ENCODE data around the gene PEAK1. TPM values are rescaled to one million over a fixed set of nuclear protein-coding genes. Genes with fewer than 3 reads are reported as not detected.

Gene PEAK1
- total RNA-seq, 2 experiments from 2014 or later, result 29.1 to 33.0 TPM

GRCh38 chr15:77225088-77225487 lies 194.8 kb downstream of the PEAK1 start:
- no peak overlapping the region for H3K4me3 Mint-ChIP-seq
- DNase-seq, result no peak
- no peak overlapping the region for H3K27ac Mint-ChIP-seq
- H3K4me1 Mint-ChIP-seq, result peaks cover 8% of the 10 kb centered on the region
- ATAC-seq, result no peak
- no peaks in the 10 kb centered on the region for H3K9me3 Mint-ChIP-seq (ENCODE audit: low read depth)
- H3K36me3 Mint-ChIP-seq, result no peaks in the 10 kb centered on the region
- H3K27me3 Mint-ChIP-seq, result no peaks in the 10 kb centered on the region
- CTCF ChIA-PET, result interaction anchor here (2.2 kb wide), 1 partner anchor 318 kb away, joined by 6 read pairs; no protein-coding TSS in a partner anchor

DNA sequence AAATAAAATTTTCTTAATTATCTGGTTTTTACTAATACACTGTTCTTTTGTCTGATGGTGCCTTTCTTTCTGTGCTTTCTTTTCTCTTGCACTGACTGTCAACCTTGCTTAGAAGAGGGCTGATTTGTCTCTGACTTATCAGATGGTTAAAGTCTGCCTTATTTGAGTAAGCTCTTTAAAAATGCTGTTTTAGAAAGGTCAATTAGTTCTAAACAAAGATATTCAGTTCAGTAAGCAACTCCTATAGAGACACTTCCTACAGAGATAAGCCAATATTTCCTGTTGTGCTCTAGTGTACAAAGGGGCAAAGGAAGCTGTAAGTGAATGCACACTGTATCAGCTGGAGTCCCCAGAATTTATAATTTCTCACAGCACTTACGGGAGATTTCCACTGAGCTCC lies 195.6 kb downstream of the PEAK1 start:
- H3K27ac Mint-ChIP-seq, result no peak overlapping the region
- CTCF ChIA-PET, result interaction anchor here (2.2 kb wide), 1 partner anchor 319 kb away, joined by 6 read pairs; no protein-coding TSS in a partner anchor
- ATAC-seq, result no peak

GRCh38 chr15:77221708-77222107 lies 198.2 kb downstream of the PEAK1 start:
- no peak for DNase-seq
- peaks cover 8% of the 10 kb centered on the region for H3K4me1 Mint-ChIP-seq
- no peaks in the 10 kb centered on the region for H3K27me3 Mint-ChIP-seq
- H3K9me3 Mint-ChIP-seq (ENCODE audit: low read depth), result no peaks in the 10 kb centered on the region
- no peak overlapping the region for H3K27ac Mint-ChIP-seq
- CTCF ChIA-PET, result no interaction called here
- ATAC-seq, result no peak
- H3K4me3 Mint-ChIP-seq, result no peak overlapping the region
- no peaks in the 10 kb centered on the region for H3K36me3 Mint-ChIP-seq

More for the DNA sequence above, 195.6 kb downstream of the PEAK1 start:
- Mint-ChIP-seq H3K9me3 (ENCODE audit: low read depth) (no peaks in the 10 kb centered on the region), H3K4me3 (no peak overlapping the region), H3K36me3 (no peaks in the 10 kb centered on the region), H3K4me1 (peaks cover 8% of the 10 kb centered on the region), H3K27me3 (no peaks in the 10 kb centered on the region)
- no peak for DNase-seq

DNA sequence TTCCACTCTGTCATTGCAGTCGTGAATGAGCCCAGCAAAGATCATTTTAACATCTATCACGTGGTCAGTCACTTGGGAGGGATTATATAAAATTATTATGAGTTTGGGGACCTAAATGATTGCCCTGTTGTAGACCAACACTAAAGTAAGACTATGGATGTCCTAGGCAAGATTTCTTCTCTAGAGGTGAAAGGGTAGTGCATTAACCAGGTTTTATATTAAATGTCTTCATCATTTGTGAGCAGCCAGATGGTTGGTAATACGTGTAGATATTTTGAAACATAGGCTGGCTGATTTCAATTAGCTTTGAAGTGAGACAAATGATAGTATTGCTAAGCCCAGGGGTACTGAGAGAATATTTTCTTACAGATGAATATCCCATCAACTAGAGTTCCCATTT lies 198.7 kb downstream of the PEAK1 start:
- H3K27me3 Mint-ChIP-seq, result no peaks in the 10 kb centered on the region
- no peaks in the 10 kb centered on the region for H3K36me3 Mint-ChIP-seq
- CTCF ChIA-PET, result no interaction called here
- DNase-seq (no peak), ATAC-seq (no peak)
- no peaks in the 10 kb centered on the region for H3K9me3 Mint-ChIP-seq (ENCODE audit: low read depth)
- peaks cover 8% of the 10 kb centered on the region for H3K4me1 Mint-ChIP-seq
- no peak overlapping the region for H3K27ac Mint-ChIP-seq
- no peak overlapping the region for H3K4me3 Mint-ChIP-seq

DNA sequence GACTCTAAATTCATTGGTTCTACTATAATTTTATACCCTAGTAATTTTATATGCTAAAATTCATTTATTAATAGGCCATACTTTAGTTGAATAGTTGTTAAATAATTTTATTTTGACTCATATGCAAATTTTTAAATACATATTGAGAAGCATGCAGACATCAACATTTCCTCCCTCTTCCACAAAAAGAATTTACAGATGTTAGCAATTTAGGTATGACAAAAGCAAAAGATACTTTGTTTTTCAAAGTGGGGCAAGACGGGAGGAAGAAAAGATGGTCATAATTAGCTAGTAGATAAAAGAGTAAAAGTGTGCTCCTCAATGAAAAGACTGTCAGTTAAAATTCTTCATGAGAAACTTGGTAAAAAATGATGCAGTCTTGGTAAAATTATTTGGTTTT lies 200.1 kb downstream of the PEAK1 start:
- Mint-ChIP-seq H3K36me3 (peaks cover 4% of the 10 kb centered on the region), H3K27ac (no peak overlapping the region), H3K4me1 (peaks cover 7% of the 10 kb centered on the region), H3K9me3 (ENCODE audit: low read depth) (no peaks in the 10 kb centered on the region), H3K4me3 (no peak overlapping the region), H3K27me3 (no peaks in the 10 kb centered on the region)
- ATAC-seq (no peak), DNase-seq (no peak)
- CTCF ChIA-PET, result no interaction called here

DNA sequence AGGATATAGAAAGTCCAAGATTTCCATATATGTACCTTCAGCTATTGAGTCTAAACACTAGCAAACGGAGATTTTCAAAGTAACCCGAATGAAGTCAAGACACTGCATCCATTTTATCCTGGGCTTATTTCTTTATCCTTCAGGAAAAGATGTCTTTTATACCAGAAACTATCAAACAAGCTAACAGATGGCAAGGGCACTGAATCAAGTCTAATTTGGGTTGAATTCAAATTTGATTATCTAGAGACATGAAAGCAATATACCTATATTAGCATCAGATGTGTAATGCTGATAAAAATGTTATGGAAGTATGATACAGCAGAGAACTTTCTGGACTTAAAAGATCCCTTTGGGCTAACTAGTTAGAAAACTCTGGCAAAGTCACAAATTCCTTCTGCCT lies 210.7 kb downstream of the PEAK1 start:
- no peaks in the 10 kb centered on the region for H3K9me3 Mint-ChIP-seq (ENCODE audit: low read depth)
- no peaks in the 10 kb centered on the region for H3K27me3 Mint-ChIP-seq
- peaks cover 11% of the 10 kb centered on the region for H3K36me3 Mint-ChIP-seq
- DNase-seq, result no peak
- H3K4me3 Mint-ChIP-seq, result no peak overlapping the region
- CTCF ChIA-PET, result no interaction called here
- H3K4me1 Mint-ChIP-seq, result no peaks in the 10 kb centered on the region
- H3K27ac Mint-ChIP-seq, result no peak overlapping the region
- no peak for ATAC-seq

DNA sequence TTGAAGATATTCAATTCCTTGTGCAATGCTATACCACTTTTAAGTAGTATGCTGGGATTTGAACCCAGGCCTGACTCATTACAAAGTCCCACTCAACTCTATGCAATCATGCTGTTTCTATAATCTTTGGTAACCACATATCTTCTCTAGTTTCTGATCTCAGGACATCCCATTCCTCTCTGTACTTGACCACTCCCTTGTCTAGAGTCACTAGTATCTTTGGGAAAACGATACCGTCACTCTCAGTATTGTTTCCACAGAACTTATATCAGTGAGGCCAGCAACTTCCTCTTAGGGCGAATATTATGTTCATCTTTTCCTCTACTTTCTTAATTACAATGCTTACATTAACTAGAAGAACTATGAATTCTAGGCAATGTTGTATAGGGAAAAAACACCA lies 211.7 kb downstream of the PEAK1 start:
- CTCF ChIA-PET, result no interaction called here
- no peak overlapping the region for H3K27ac Mint-ChIP-seq

DNA sequence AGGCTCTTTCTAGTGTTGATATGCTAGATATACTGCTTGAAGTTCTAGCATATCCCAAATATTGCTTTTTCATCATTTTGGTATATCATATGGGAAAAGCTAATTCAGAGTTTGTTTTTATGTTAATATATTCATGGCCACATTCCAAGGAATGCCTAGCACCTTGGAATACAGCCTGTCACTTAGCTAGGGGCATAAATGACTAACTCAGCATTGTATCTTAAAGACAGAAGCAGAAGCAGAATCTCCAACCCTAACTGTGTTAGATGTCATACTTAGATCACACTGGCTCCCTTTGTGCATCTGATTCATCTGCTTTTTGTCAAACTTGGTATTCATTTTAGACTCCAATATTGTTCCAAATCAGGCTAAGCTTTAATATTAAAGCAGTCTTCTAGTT lies 218.2 kb downstream of the PEAK1 start:
- CTCF ChIA-PET, result interaction anchor here (0.8 to 1.4 kb wide), 4 partner anchors 11 to 38 kb away, joined by 3 to 4 read pairs (median 3); no protein-coding TSS in a partner anchor
- peaks cover 2% of the 10 kb centered on the region for H3K4me1 Mint-ChIP-seq
- no peak for ATAC-seq
- no peaks in the 10 kb centered on the region for H3K27me3 Mint-ChIP-seq
- no peak overlapping the region for H3K4me3 Mint-ChIP-seq
- H3K9me3 Mint-ChIP-seq (ENCODE audit: low read depth), result peaks cover 5% of the 10 kb centered on the region
- no peak for DNase-seq
- H3K27ac Mint-ChIP-seq, result no peak overlapping the region
- peaks cover 14% of the 10 kb centered on the region for H3K36me3 Mint-ChIP-seq

More for the DNA sequence above, 211.7 kb downstream of the PEAK1 start:
- no peak overlapping the region for H3K4me3 Mint-ChIP-seq
- H3K9me3 Mint-ChIP-seq (ENCODE audit: low read depth), result no peaks in the 10 kb centered on the region
- peaks cover 8% of the 10 kb centered on the region for H3K36me3 Mint-ChIP-seq
- no peaks in the 10 kb centered on the region for H3K4me1 Mint-ChIP-seq
- ATAC-seq (no peak), DNase-seq (no peak)
- H3K27me3 Mint-ChIP-seq, result no peaks in the 10 kb centered on the region

DNA sequence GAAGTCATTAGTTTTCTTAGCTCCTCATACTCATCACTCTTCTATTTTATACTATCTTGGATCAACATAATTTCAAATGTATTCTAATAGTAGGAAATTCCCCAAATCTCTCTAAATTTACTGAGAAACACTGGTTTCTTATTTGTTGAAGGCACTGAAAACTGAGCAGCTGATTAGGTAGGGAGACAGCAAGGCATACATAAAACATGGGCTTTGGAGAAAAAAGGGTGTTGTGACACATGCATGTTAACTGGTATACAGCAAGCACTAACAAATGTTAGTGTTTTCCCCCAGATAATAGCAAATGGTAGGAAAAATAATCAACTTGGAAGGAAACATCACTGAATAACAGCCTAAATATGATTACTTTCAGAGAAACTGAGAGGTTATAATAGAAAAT lies 223.5 kb downstream of the PEAK1 start:
- no peak for ATAC-seq
- CTCF ChIA-PET, result interaction anchor here (1.4 kb wide), 1 partner anchor 9 kb away, joined by 7 read pairs; no protein-coding TSS in a partner anchor
- Mint-ChIP-seq H3K9me3 (ENCODE audit: low read depth) (peaks cover 5% of the 10 kb centered on the region), H3K27me3 (no peaks in the 10 kb centered on the region), H3K4me3 (no peak overlapping the region), H3K4me1 (no peaks in the 10 kb centered on the region), H3K36me3 (peaks cover 14% of the 10 kb centered on the region), H3K27ac (no peak overlapping the region)
- no peak for DNase-seq

- no peak for DNase-seq
These were observed 224.3 kb downstream of the PEAK1 start for GRCh38 chr15:77195586-77195985.

GRCh38 chr15:77192451-77192850 lies 227.5 kb downstream of the PEAK1 start:
- Mint-ChIP-seq H3K27me3 (no peaks in the 10 kb centered on the region), H3K27ac (no peak overlapping the region), H3K4me3 (no peak overlapping the region), H3K36me3 (no peaks in the 10 kb centered on the region), H3K4me1 (peaks cover 16% of the 10 kb centered on the region), H3K9me3 (ENCODE audit: low read depth) (no peaks in the 10 kb centered on the region)
- no peak for ATAC-seq
- DNase-seq, result no peak
- CTCF ChIA-PET, result interaction anchor here (0.9 to 1.1 kb wide), 2 partner anchors 305 to 351 kb away, joined by 3 read pairs; no protein-coding TSS in a partner anchor

More at GRCh38 chr15:77195586-77195985, 224.3 kb downstream of the PEAK1 start:
- peaks cover 5% of the 10 kb centered on the region for H3K9me3 Mint-ChIP-seq (ENCODE audit: low read depth)
- no peak overlapping the region for H3K4me3 Mint-ChIP-seq
- ATAC-seq, result no peak
- H3K36me3 Mint-ChIP-seq, result peaks cover 14% of the 10 kb centered on the region
- CTCF ChIA-PET, result interaction anchor here (0.9 to 1.4 kb wide), 2 partner anchors 9 to 13 kb away, joined by 3 to 7 read pairs; no protein-coding TSS in a partner anchor
- H3K27me3 Mint-ChIP-seq, result no peaks in the 10 kb centered on the region
- H3K4me1 Mint-ChIP-seq, result no peaks in the 10 kb centered on the region
- no peak overlapping the region for H3K27ac Mint-ChIP-seq

GRCh38 chr15:77191230-77191834 lies 228.6 kb downstream of the PEAK1 start:
- no peaks in the 10 kb centered on the region for H3K9me3 Mint-ChIP-seq (ENCODE audit: low read depth)
- no peaks in the 10 kb centered on the region for H3K27me3 Mint-ChIP-seq
- no peaks in the 10 kb centered on the region for H3K36me3 Mint-ChIP-seq
- H3K4me1 Mint-ChIP-seq, result peaks cover 27% of the 10 kb centered on the region
- H3K27ac Mint-ChIP-seq, result no peak overlapping the region
- ATAC-seq (no peak), DNase-seq (no peak)
- CTCF ChIA-PET, result interaction anchor here (1.1 to 2.0 kb wide), 2 partner anchors 306 to 352 kb away, joined by 3 to 8 read pairs; no protein-coding TSS in a partner anchor
- H3K4me3 Mint-ChIP-seq, result no peak overlapping the region

- CTCF ChIA-PET, result interaction anchor here (0.7 to 6.4 kb wide), 15 partner anchors 8 to 356 kb away, joined by 3 to 100 read pairs (median 4); partner anchors contain the start of gene PEAK1
- H3K4me1 Mint-ChIP-seq, result peaks cover 37% of the 10 kb centered on the region
- DNase-seq, result no peak
- peak overlapping the region; percentile 40 for H3K27ac Mint-ChIP-seq
- no peaks in the 10 kb centered on the region for H3K27me3 Mint-ChIP-seq
- H3K9me3 Mint-ChIP-seq (ENCODE audit: low read depth), result no peaks in the 10 kb centered on the region
- peak; percentile 47 for ATAC-seq
- no peaks in the 10 kb centered on the region for H3K36me3 Mint-ChIP-seq
- H3K4me3 Mint-ChIP-seq, result no peak overlapping the region
These were observed 232.0 kb downstream of the PEAK1 start for GRCh38 chr15:77187751-77188464.

Data from activated CD8-positive, alpha-beta memory T cell treated with anti-CD3 and anti-CD28 coated beads, Interleukin-2, amount 10 ng/mL, durations not matched to agents 7 days and 5 days (primary cell).